Measurements from ENCODE around the gene CEPT1. TPM values are rescaled to one million over a fixed set of nuclear protein-coding genes. Genes with fewer than 3 reads are reported as not detected.

CEPT1 gene
- polyA plus RNA-seq, 1 of the 3 experiments (the other 2 are of a cell fraction), result 11.6 TPM

GRCh38 chr1:111116496-111116895 lies 23.5 kb upstream of the CEPT1 start:
- no peak for DNase-seq
- Histone ChIP-seq H3K4me2 (no peak overlapping the region), H2AFZ (ENCODE audit: low read depth) (no peak overlapping the region), H4K20me1 (ENCODE audit: insufficient read depth) (no peaks in the 10 kb centered on the region), H3F3A (replicated peaks; ENCODE audit: insufficient read depth) (peaks cover 24% of the 10 kb centered on the region), H3K79me2 (ENCODE audit: insufficient read depth) (0 out of 2 replicates have a peak, but pooled peaks cover 5% of the 10 kb centered on the region), H3K9me2 (no peaks in the 10 kb centered on the region), H3K27me3 (ENCODE audit: insufficient read depth) (no peaks in the 10 kb centered on the region), H3K36me3 (replicated peaks in 1 of 2; ENCODE audit: control insufficient read depth in 1 of 2, insufficient read depth in 2 of 2, low read length in 1 of 2) (peaks cover 37 to 68% of the 10 kb centered on the region in 2 experiments), H3K9me3 (no peaks in the 10 kb centered on the region), H3K9ac (no peak overlapping the region), H3K4me3 (ENCODE audit: low read depth in 2 of 2, low read length in 1 of 2) (no peak overlapping the region), H3K4me1 (ENCODE audit: control insufficient read depth in 1 of 2, insufficient read depth in 2 of 2, low read depth in 1 of 2, low read length in 1 of 2) (peaks cover 0 to 10% of the 10 kb centered on the region in 2 experiments; a peak in 1 of 4 replicates), H3K27ac (ENCODE audit: low read depth in 2 of 2, low read length in 1 of 2) (no peak overlapping the region)
- WGBS (ENCODE audit: low lambda C conversion rate), result 100% methylated on average over 2 of the region's 2 CpGs
- CTCF ChIA-PET, result no interaction called here
- POLR2A ChIA-PET, result no interaction called here
- TF ChIP-seq REST (IDR thresholded peaks at IDR 0.05; ENCODE audit: low read depth, low read length) (no peak), NRF1 (IDR thresholded peaks at IDR 0.05; ENCODE audit: low read depth, low read length) (no peak), EP300 (IDR thresholded peaks at IDR 0.05; ENCODE audit: borderline replicate concordance in 1 of 2, low read depth in 1 of 2, low read length in 1 of 2) (no peak), YY1 (IDR thresholded peaks at IDR 0.05; ENCODE audit: low read depth) (no peak), POLR2AphosphoS5 (IDR thresholded peaks at IDR 0.05; ENCODE audit: low read depth, low read length) (no peak), RCOR1 (IDR thresholded peaks at IDR 0.05; ENCODE audit: low read length) (no peak), GATA2 (CRISPR knock-in tag; IDR thresholded peaks at IDR 0.05) (no peak), RFX5 (IDR thresholded peaks at IDR 0.05; ENCODE audit: low read length) (no peak), FOSL2 (IDR thresholded peaks at IDR 0.05; ENCODE audit: borderline replicate concordance, low read depth) (no peak), FOXM1 (IDR thresholded peaks at IDR 0.05; ENCODE audit: low read depth) (no peak), JUND (IDR thresholded peaks at IDR 0.05) (no peak), GABPA (IDR thresholded peaks at IDR 0.05; ENCODE audit: low read depth) (no peak), ELF1 (IDR thresholded peaks at IDR 0.05) (no peak), TEAD4 (IDR thresholded peaks at IDR 0.05; ENCODE audit: borderline replicate concordance, insufficient read depth) (no peak)

- Histone ChIP-seq H2AFZ (ENCODE audit: low read depth) (no peak overlapping the region), H3K4me1 (ENCODE audit: control insufficient read depth in 1 of 2, insufficient read depth in 2 of 2, low read depth in 1 of 2, low read length in 1 of 2) (0 out of 4 replicates have a peak, but pooled peaks cover 0 to under 1% of the 10 kb centered on the region in 2 experiments), H3K9me3 (no peaks in the 10 kb centered on the region), H3K9me2 (no peaks in the 10 kb centered on the region), H3K4me2 (no peak overlapping the region), H3K4me3 (ENCODE audit: low read depth in 2 of 2, low read length in 1 of 2) (no peak overlapping the region), H3K79me2 (ENCODE audit: insufficient read depth) (no peaks in the 10 kb centered on the region), H4K20me1 (ENCODE audit: insufficient read depth) (no peaks in the 10 kb centered on the region), H3K36me3 (replicated peaks in 1 of 2; ENCODE audit: control insufficient read depth in 1 of 2, insufficient read depth in 2 of 2, low read length in 1 of 2) (peaks cover 58 to 60% of the 10 kb centered on the region in 2 experiments), H3K27ac (ENCODE audit: low read depth in 2 of 2, low read length in 1 of 2) (no peak overlapping the region), H3K27me3 (ENCODE audit: insufficient read depth) (no peaks in the 10 kb centered on the region), H3F3A (replicated peaks; ENCODE audit: insufficient read depth) (peaks cover under 1% of the 10 kb centered on the region), H3K9ac (no peak overlapping the region)
- TF ChIP-seq CHD2 (IDR thresholded peaks at IDR 0.05; ENCODE audit: low read length, partially characterized antibody) (no peak), YY1 (IDR thresholded peaks at IDR 0.05; ENCODE audit: low read depth) (no peak), GATA2 (CRISPR knock-in tag; IDR thresholded peaks at IDR 0.05) (no peak), SMC3 (IDR thresholded peaks at IDR 0.05; ENCODE audit: low read depth, low read length) (no peak)
- ChIA-PET CTCF (no interaction called here), POLR2A (no interaction called here)
- 96% methylated on average over 1 of the region's 1 CpG for WGBS (ENCODE audit: low lambda C conversion rate)
- no peak for DNase-seq
These were observed 13.7 kb upstream of the CEPT1 start for GRCh38 chr1:111126354-111126753.
